HepG2 (cell line): ENCODE data around the gene MBD3L3. TPM values are rescaled to one million over a fixed set of nuclear protein-coding genes. Genes with fewer than 3 reads are reported as not detected.

Experiments used
- BORCS8-MEF2B ChIP-seq: sonication (generic); formaldehyde crosslinking; IDR thresholded peaks from 2 replicates; pipeline ENCODE4 v1.8.0; 2022; ENCODE audit warnings: mild to moderate bottlenecking, missing genetic modification reagents
- CEBPB ChIP-seq: IDR thresholded peaks from 2 replicates; pipeline ENCODE4 v1.6.1; 2011; ENCODE audit warnings: low read depth, low read length, improper control_type of control experiment, borderline replicate concordance
- CREB1 ChIP-seq, 2 experiments: fragments of 450-650 bp in 1 of 2; IDR thresholded peaks; 2 replicates each; pipeline ENCODE4 v1.6.1; 2016 to 2017; ENCODE audit warnings: control low read depth in 1 of 2, mild to moderate bottlenecking in 1 of 2, missing compliant biosample characterization in 1 of 2, missing genetic modification characterization in 1 of 2
- GATAD1 ChIP-seq: IDR thresholded peaks from 2 replicates; pipeline ENCODE4 v1.6.1; 2016; ENCODE audit warnings: missing genetic modification reagents, missing compliant biosample characterization
- GRHL1 ChIP-seq: sonication (generic); formaldehyde crosslinking; conservative IDR thresholded peaks from 2 replicates; pipeline ENCODE4 v1.8.0; 2022; ENCODE audit warnings: missing genetic modification reagents
- PRMT3 ChIP-seq: sonication (generic); formaldehyde crosslinking; IDR thresholded peaks from 2 replicates; pipeline ENCODE4 v1.8.1; 2022; ENCODE audit warnings: low read depth, mild to moderate bottlenecking, moderate library complexity, missing genetic modification reagents, borderline replicate concordance
- REXO4 ChIP-seq: sonication (generic); formaldehyde crosslinking; IDR thresholded peaks from 2 replicates; pipeline ENCODE4 v1.8.0; 2022; ENCODE audit warnings: missing genetic modification reagents, mild to moderate bottlenecking, borderline replicate concordance
- RFXANK ChIP-seq: IDR thresholded peaks from 2 replicates; pipeline ENCODE4 v1.6.1; 2016
- RORA ChIP-seq: sonication (generic); formaldehyde crosslinking; IDR thresholded peaks from 2 replicates; pipeline ENCODE4 v1.5.0; 2020; ENCODE audit warnings: mild to moderate bottlenecking, missing genetic modification reagents, moderate library complexity
- SOX6 ChIP-seq, 2 experiments: fragments of 450-650 bp in 1 of 2; sonication (generic) in 1 of 2; formaldehyde crosslinking in 1 of 2; IDR thresholded peaks; 2 replicates each; pipeline versions ENCODE4 v1.4.0 to v1.6.1; 2017 to 2020; ENCODE audit warnings: antibody characterized with exemption in 1 of 2, mild to moderate bottlenecking in 1 of 2, missing genetic modification reagents in 1 of 2
- TCF12 ChIP-seq, 2 experiments: fragments of 450-650 bp in 1 of 2; sonication (generic) in 1 of 2; formaldehyde crosslinking in 1 of 2; IDR thresholded peaks; 2 replicates each; pipeline versions ENCODE4 v1.6.1 to v1.8.0; 2017 to 2022; ENCODE audit warnings: antibody characterized with exemption in 1 of 2, mild to moderate bottlenecking in 1 of 2, missing genetic modification reagents in 1 of 2, moderate library complexity in 1 of 2
- TEAD2 ChIP-seq: sonication (generic); formaldehyde crosslinking; IDR thresholded peaks from 2 replicates; pipeline ENCODE4 v1.9.0; 2021; ENCODE audit warnings: missing genetic modification reagents
- TFAP4 ChIP-seq: sonication (generic); IDR thresholded peaks from 2 replicates; pipeline ENCODE4 v1.6.1; 2016; ENCODE audit warnings: low read depth, borderline replicate concordance
- ZFX ChIP-seq: sonication (generic); formaldehyde crosslinking; IDR thresholded peaks from 2 replicates; pipeline ENCODE4 v1.4.0; 2020; ENCODE audit warnings: mild to moderate bottlenecking, low read depth, missing genetic modification reagents, moderate library complexity
- ZNF17 ChIP-seq: sonication (generic); formaldehyde crosslinking; IDR thresholded peaks from 2 replicates; pipeline ENCODE4 v1.5.0; 2020; ENCODE audit warnings: mild to moderate bottlenecking, missing genetic modification reagents
- ZNF225 ChIP-seq: sonication (generic); formaldehyde crosslinking; IDR thresholded peaks from 2 replicates; pipeline ENCODE4 v1.4.0; 2020; ENCODE audit warnings: mild to moderate bottlenecking, missing genetic modification reagents
- ZNF24 ChIP-seq: fragments of 450-650 bp; IDR thresholded peaks from 2 replicates; pipeline ENCODE4 v1.6.1; 2017; ENCODE audit warnings: antibody characterized with exemption, mild to moderate bottlenecking
- ZNF264 ChIP-seq: sonication (generic); formaldehyde crosslinking; IDR thresholded peaks from 2 replicates; pipeline ENCODE4 v1.4.0; 2020; ENCODE audit warnings: missing genetic modification reagents
- ZNF280B ChIP-seq: sonication (generic); formaldehyde crosslinking; IDR thresholded peaks from 2 replicates; pipeline ENCODE4 v1.5.0; 2020; ENCODE audit warnings: missing genetic modification reagents, mild to moderate bottlenecking, borderline replicate concordance
- ZNF383 ChIP-seq: sonication (generic); formaldehyde crosslinking; IDR thresholded peaks from 2 replicates; pipeline ENCODE4 v1.4.0; 2020; ENCODE audit warnings: missing genetic modification reagents, mild to moderate bottlenecking, borderline replicate concordance
- ZNF432 ChIP-seq: sonication (generic); formaldehyde crosslinking; IDR thresholded peaks from 2 replicates; pipeline ENCODE4 v1.5.0; 2020; ENCODE audit warnings: missing genetic modification reagents, mild to moderate bottlenecking, borderline replicate concordance
- ZNF501 ChIP-seq: sonication (generic); formaldehyde crosslinking; IDR thresholded peaks from 2 replicates; pipeline ENCODE4 v1.5.1; 2020; ENCODE audit warnings: mild to moderate bottlenecking, moderate library complexity, missing genetic modification reagents
- ZNF549 ChIP-seq: sonication (generic); formaldehyde crosslinking; IDR thresholded peaks from 2 replicates; pipeline ENCODE4 v1.5.0; 2020; ENCODE audit warnings: missing genetic modification reagents
- ZNF556 ChIP-seq: sonication (generic); formaldehyde crosslinking; IDR thresholded peaks from 2 replicates; pipeline ENCODE4 v1.4.0; 2020; ENCODE audit warnings: mild to moderate bottlenecking, missing genetic modification reagents, borderline replicate concordance
- ZNF616 ChIP-seq: sonication (generic); formaldehyde crosslinking; IDR thresholded peaks from 2 replicates; pipeline ENCODE4 v1.5.0; 2020; ENCODE audit warnings: low read depth, mild to moderate bottlenecking, missing genetic modification reagents
- ZNF777 ChIP-seq: sonication (generic); formaldehyde crosslinking; IDR thresholded peaks from 2 replicates; pipeline ENCODE4 v1.4.0; 2020; ENCODE audit warnings: missing genetic modification reagents
- polyA plus RNA-seq, 8 experiments: library from polyadenylated mRNA; depleted of rRNA in 3 of 8; stranded (reverse) in 7 of 8; unstranded in 1 of 8; fragments of >200 nt; fragmentation: Illumina TruSeq in 4 of 8; extraction: Trizol in 4 of 8; gene quantifications; 2 replicates each; pipeline versions ENCODE4 v1.2.1 to v1.2.3, GENCODE V29; 2011 to 2016; ENCODE audit warnings: low read depth in 4 of 8, missing spikeins in 1 of 8, mixed read lengths in 1 of 8; ENCODE audit not compliant: insufficient read depth in 1 of 8
- total RNA-seq, 5 experiments: library from RNA; depleted of rRNA; stranded (reverse); fragments of >200 nt; fragmentation: Illumina TruSeq; extraction: Trizol; gene quantifications; 2 replicates each; pipeline ENCODE4 v1.2.3, GENCODE V29; 2016; ENCODE audit warnings: low read depth in 1 of 5

The MBD3L3 gene
- total and polyA plus RNA-seq, 2 of the 13 experiments (the other 11 are each of a cell fraction or from before 2014, with no cell fraction given), result not detected

- TF ChIP-seq TCF12 (IDR thresholded peaks at IDR 0.05), result no peak
- TF ChIP-seq TCF12 (CRISPR knock-in tag; IDR thresholded peaks at IDR 0.05), result 0 out of 2 replicates have a peak, but pooled peaks have one; percentile 35
- no peak for TF ChIP-seq TEAD2 (CRISPR knock-in tag)
- no peak for TF ChIP-seq REXO4 (CRISPR knock-in tag)
- no peak for TF ChIP-seq ZNF777
- no peak for TF ChIP-seq ZNF432
- 0 out of 2 replicates have a peak, but pooled peaks have one; percentile 37 for TF ChIP-seq ZNF225 (CRISPR knock-in tag)
- no peak; the same call in 1 of the 2 replicates for TF ChIP-seq ZNF556
- no peak for TF ChIP-seq ZNF549 (CRISPR knock-in tag)
- TF ChIP-seq TFAP4, result no peak
- no peak for TF ChIP-seq ZNF17 (CRISPR knock-in tag)
- TF ChIP-seq ZNF501 (CRISPR knock-in tag), result peak; percentile 55; the same call in 1 of the 2 replicates
- no peak for TF ChIP-seq ZNF616 (CRISPR knock-in tag)
- TF ChIP-seq ZNF264 (CRISPR knock-in tag), result no peak
- no peak for TF ChIP-seq CEBPB
- TF ChIP-seq RFXANK, result no peak; the same call in 1 of the 2 replicates
- peak; percentile 76 for TF ChIP-seq ZFX (CRISPR knock-in tag)
- TF ChIP-seq GRHL1 (CRISPR knock-in tag), result no peak
- TF ChIP-seq GATAD1, result peak; percentile 29; the same call in 1 of the 2 replicates
- no peak for TF ChIP-seq BORCS8-MEF2B (CRISPR knock-in tag)
- TF ChIP-seq CREB1 (IDR thresholded peaks at IDR 0.05), result no peak
- no peak for TF ChIP-seq CREB1 (CRISPR knock-in tag; IDR thresholded peaks at IDR 0.05)
- no peak for TF ChIP-seq RORA (CRISPR knock-in tag)
- TF ChIP-seq PRMT3 (CRISPR knock-in tag), result no peak
- no peak for TF ChIP-seq SOX6 (IDR thresholded peaks at IDR 0.05)
- peak; percentile 37; the same call in 1 of the 2 replicates for TF ChIP-seq SOX6 (CRISPR knock-in tag; IDR thresholded peaks at IDR 0.05)
- peak; percentile 60; the same call in 1 of the 2 replicates for TF ChIP-seq ZNF280B
- TF ChIP-seq ZNF24, result no peak
- TF ChIP-seq ZNF383 (CRISPR knock-in tag), result no peak
Observed at GRCh38 chr19:7098701-7099596, 40.5 kb upstream of the MBD3L3 start (continued).
